KOPT-K1 (cell line): ENCODE results near the gene FZR1.
"Not testable (repeated sequence)": the region's sequence is repeated elsewhere in the genome, so short reads cannot be mapped to it uniquely, and the experiment has no call there.

Source experiments
- H3K27ac ChIP-seq: fragments of 200-600 bp; sonication (generic); 2 replicates; pipeline ENCODE4 v1.5.1; 2016; ENCODE audit warnings: antibody characterized with exemption, mild to moderate bottlenecking, low read depth, low read length; ENCODE audit not compliant: poor library complexity, severe bottlenecking
- H3K36me3 ChIP-seq: fragments of 200-600 bp; sonication (generic); 2 replicates; pipeline ENCODE4 v1.5.1; 2017; ENCODE audit warnings: antibody characterized with exemption, mild to moderate bottlenecking, low read length, moderate library complexity; ENCODE audit not compliant: insufficient read depth
- H3K9me3 ChIP-seq: fragments of 200-600 bp; sonication (generic); 2 replicates; pipeline ENCODE4 v1.5.1; 2017; ENCODE audit warnings: antibody characterized with exemption, low read length, mild to moderate bottlenecking; ENCODE audit not compliant: insufficient read depth, poor library complexity, severe bottlenecking

The FZR1 gene

GRCh38 chr19:3523361-3524077, 17.4 kb downstream of the FZR1 start:
- H3K36me3 ChIP-seq: peaks cover 96% of the 10 kb centered on the region
- no peak overlapping the region for H3K27ac ChIP-seq
- no peaks in the 10 kb centered on the region for H3K9me3 ChIP-seq

GRCh38 chr19:3524078-3524842, 18.1 kb downstream of the FZR1 start:
- Histone ChIP-seq H3K9me3 (no peaks in the 10 kb centered on the region), H3K36me3 (peaks cover 91% of the 10 kb centered on the region), H3K27ac (no peak overlapping the region)

- Histone ChIP-seq H3K36me3 (peaks cover 85% of the 10 kb centered on the region), H3K9me3 (no peaks in the 10 kb centered on the region), H3K27ac (no peak overlapping the region)
Observed at GRCh38 chr19:3524904-3525451, 18.9 kb downstream of the FZR1 start.

GRCh38 chr19:3526507-3527237, 20.6 kb downstream of the FZR1 start:
- peaks cover 85% of the 10 kb centered on the region for H3K36me3 ChIP-seq

GRCh38 chr19:3527238-3527910, 21.3 kb downstream of the FZR1 start:
- Histone ChIP-seq H3K27ac (no peak overlapping the region), H3K36me3 (peaks cover 85% of the 10 kb centered on the region), H3K9me3 (no peaks in the 10 kb centered on the region)

More at GRCh38 chr19:3526507-3527237, 20.6 kb downstream of the FZR1 start:
- no peaks in the 10 kb centered on the region for H3K9me3 ChIP-seq
- no peak overlapping the region for H3K27ac ChIP-seq

- H3K9me3 ChIP-seq: no peaks in the 10 kb centered on the region
- peaks cover 85% of the 10 kb centered on the region for H3K36me3 ChIP-seq
- no peak overlapping the region for H3K27ac ChIP-seq
Observed at GRCh38 chr19:3528080-3528479, 22.0 kb downstream of the FZR1 start.

- Histone ChIP-seq H3K9me3 (no peaks in the 10 kb centered on the region), H3K27ac (no peak overlapping the region), H3K36me3 (peaks cover 85% of the 10 kb centered on the region)
Observed at GRCh38 chr19:3528539-3529211, 22.6 kb downstream of the FZR1 start.

GRCh38 chr19:3529299-3529698, 23.2 kb downstream of the FZR1 start:
- H3K27ac ChIP-seq, H3K9me3 ChIP-seq: not testable (repeated sequence)
- peaks cover 85% of the 10 kb centered on the region for H3K36me3 ChIP-seq

GRCh38 chr19:3530389-3530788, 24.3 kb downstream of the FZR1 start:
- H3K36me3 ChIP-seq: peaks cover 88% of the 10 kb centered on the region
- H3K27ac ChIP-seq: no peak overlapping the region
- H3K9me3 ChIP-seq: no peaks in the 10 kb centered on the region

GRCh38 chr19:3531716-3532115, 25.6 kb downstream of the FZR1 start:
- Histone ChIP-seq H3K9me3 (no peaks in the 10 kb centered on the region), H3K36me3 (peaks cover 89% of the 10 kb centered on the region), H3K27ac (no peak overlapping the region)

- H3K36me3 ChIP-seq: peaks cover 89% of the 10 kb centered on the region
- no peaks in the 10 kb centered on the region for H3K9me3 ChIP-seq
- H3K27ac ChIP-seq: no peak overlapping the region
Observed at GRCh38 chr19:3532154-3532786, 26.2 kb downstream of the FZR1 start.

GRCh38 chr19:3533033-3533432, 26.9 kb downstream of the FZR1 start:
- Histone ChIP-seq H3K9me3 (no peaks in the 10 kb centered on the region), H3K27ac (no peak overlapping the region), H3K36me3 (peaks cover 89% of the 10 kb centered on the region)

- Histone ChIP-seq H3K36me3 (peaks cover 89% of the 10 kb centered on the region), H3K27ac (no peak overlapping the region), H3K9me3 (no peaks in the 10 kb centered on the region)
Observed at GRCh38 chr19:3533563-3534216, 27.6 kb downstream of the FZR1 start.
